HEK293 (cell line): ENCODE data around the gene FOXO3B.
"Not testable (repeated sequence)": the region's sequence is repeated elsewhere in the genome, so short reads cannot be mapped to it uniquely, and the experiment has no call there.

ENCODE experiments used
- CTCF ChIA-PET: fragments of 350-600 bp; formaldehyde crosslinking; extraction: SDS; loops from one replicate; lab custom pipeline; 2021; ENCODE audit warnings: antibody characterized with exemption; lab: Yijun Ruan, JAX
- POLR2A ChIA-PET: fragments of 300-600 bp; formaldehyde crosslinking; extraction: SDS; loops from one replicate; lab custom pipeline; 2020; ENCODE audit warnings: antibody characterized with exemption, inconsistent platforms; lab: Yijun Ruan, JAX
- H3K27ac ChIP-seq: fragments of 200-500 bp; sonication (Bioruptor generic); 2 replicates; pipeline ENCODE4 v1.5.1; 2014; ENCODE audit warnings: low read depth, low read length, control low read depth, inconsistent platforms; ENCODE audit errors: extremely low read depth
- H3K36me3 ChIP-seq, 2 experiments: fragments of 200-500 bp in 1 of 2; sonication (Bioruptor generic) in 1 of 2; 1 replicate in 1 of 2; 2 replicates in 1 of 2; pipeline ENCODE4 v1.5.1; 2014 to 2017; ENCODE audit warnings: inconsistent platforms in 2 of 2, low read length in 2 of 2; ENCODE audit not compliant: control insufficient read depth in 2 of 2, insufficient read depth in 1 of 2
- H3K4me1 ChIP-seq: fragments of 200-500 bp; sonication (Bioruptor generic); 2 replicates; pipeline ENCODE4 v1.5.1; 2014; ENCODE audit warnings: mild to moderate bottlenecking, low read length, inconsistent platforms; ENCODE audit not compliant: control insufficient read depth, insufficient read depth
- H3K4me3 ChIP-seq: 2 replicates; pipeline ENCODE4 v1.5.1; 2011; ENCODE audit warnings: low read depth, mild to moderate bottlenecking, control low read depth, low read length, moderate library complexity
- H3K9me3 ChIP-seq: fragments of 200-500 bp; sonication (Bioruptor generic); 2 replicates; pipeline ENCODE4 v1.5.1; 2014; ENCODE audit warnings: low read depth, low read length, inconsistent platforms; ENCODE audit not compliant: control insufficient read depth, insufficient read depth

The FOXO3B gene

GRCh38 chr17:18634550-18635263 lies 47.4 kb downstream of the FOXO3B start:
- CTCF ChIA-PET = interaction anchor here (0.7 kb wide), 1 partner anchor 9 kb away, joined by 4 read pairs; no protein-coding TSS in a partner anchor
- H3K4me3 ChIP-seq, H3K27ac ChIP-seq, H3K9me3 ChIP-seq, H3K4me1 ChIP-seq, H3K36me3 ChIP-seq, POLR2A ChIA-PET: not testable (repeated sequence)
